K562 (cell line): ENCODE data around the gene TM9SF4. TPM values are rescaled to one million over a fixed set of nuclear protein-coding genes. Genes with fewer than 3 reads are reported as not detected.

Experiments used
- ATAC-seq: fragments of 200-7000 bp; cut with Tn5 transposase; 3 replicates; pipeline ENCODE4 v1.9.1; 2020; ENCODE audit warnings: moderate library complexity
- BruUV-seq: library from RNA; stranded (reverse); fragments of 400-500 nt; replicated peaks from 2 replicates; lab custom pipeline; 2021; lab: Mats Ljungman, UMichigan
- CTCF ChIA-PET: fragments of 300-600 bp; formaldehyde crosslinking; extraction: SDS; loops from one replicate; lab custom pipeline; 2021; ENCODE audit warnings: low intra/inter-chr PET ratio; lab: Yijun Ruan, JAX
- POLR2A ChIA-PET: fragments of 300-600, 350-650 bp; sonication (Branson Sonifier 250); formaldehyde crosslinking; extraction: SDS; loops from one replicate; lab custom pipeline; 2021; ENCODE audit warnings: antibody characterized with exemption, inconsistent platforms; lab: Yijun Ruan, JAX
- DNase-seq, 4 experiments: peaks; one replicate each; pipeline versions ENCODE4 v3.0.0 to v3.0.0-alpha.2; 2011 to 2018; ENCODE audit warnings: low spot score in 3 of 4, mixed read lengths in 3 of 4; ENCODE audit errors: extremely low read depth in 1 of 4
- FAIRE-seq: peaks from 2 replicates; lab custom pipeline; 2011; peaks lifted over from hg19 to GRCh38; lab: Jason Lieb, UNC
- H2AFZ ChIP-seq: 2 replicates; pipeline ENCODE4 v1.6.0; 2011; ENCODE audit warnings: low read depth, low read length, control low read depth, inconsistent platforms
- H3K27ac ChIP-seq: fragments of 200-600 bp; 3 replicates; pipeline ENCODE4 v1.8.0; 2011; ENCODE audit warnings: low read depth, mild to moderate bottlenecking, control low read depth, inconsistent platforms, low read length, moderate library complexity, mixed read lengths; ENCODE audit errors: extremely low read depth
- H3K27me3 ChIP-seq, 2 experiments: fragments of 300-600 bp in 1 of 2; 2 replicates in 1 of 2; 3 replicates in 1 of 2; pipeline versions ENCODE4 v1.6.0 to v1.8.0; 2011; ENCODE audit warnings: inconsistent platforms in 2 of 2, low read length in 2 of 2, mild to moderate bottlenecking in 1 of 2, mixed read lengths in 1 of 2, moderate library complexity in 1 of 2; ENCODE audit not compliant: control insufficient read depth in 2 of 2, insufficient read depth in 2 of 2
- H3K36me3 ChIP-seq: fragments of 300-600 bp; 3 replicates; pipeline ENCODE4 v1.8.0; 2011; ENCODE audit warnings: mild to moderate bottlenecking, low read length, inconsistent platforms; ENCODE audit not compliant: control insufficient read depth, insufficient read depth
- H3K4me1 ChIP-seq, 2 experiments: fragments of 200-600 bp in 1 of 2; replicated peaks in 1 of 2; 2 replicates in 1 of 2; 3 replicates in 1 of 2; pipeline versions ENCODE4 v1.5.1 to v1.8.0; 2011; ENCODE audit warnings: inconsistent platforms in 2 of 2, low read length in 2 of 2, mild to moderate bottlenecking in 1 of 2, mixed read lengths in 1 of 2, moderate library complexity in 1 of 2; ENCODE audit not compliant: control insufficient read depth in 2 of 2, insufficient read depth in 2 of 2
- H3K4me2 ChIP-seq: 2 replicates; pipeline ENCODE4 v1.6.1; 2011; ENCODE audit warnings: low read length, control low read depth, inconsistent platforms, mixed read lengths; ENCODE audit not compliant: insufficient read depth
- H3K4me3 ChIP-seq: fragments of 200-600 bp; sonication (generic), shearing (Covaris generic); 2 replicates; pipeline ENCODE4 v1.5.1; 2016; ENCODE audit warnings: control low read depth, inconsistent platforms
- H3K79me2 ChIP-seq: fragments of 200-600 bp; 3 replicates; pipeline ENCODE4 v1.8.0; 2011; ENCODE audit warnings: low read length, inconsistent platforms; ENCODE audit not compliant: control insufficient read depth, insufficient read depth
- H3K9ac ChIP-seq, 2 experiments: 2 replicates each; pipeline versions ENCODE4 v1.6.0 to v1.6.1; 2011; ENCODE audit warnings: low read depth in 2 of 2, low read length in 2 of 2, control low read depth in 1 of 2, inconsistent platforms in 1 of 2, mild to moderate bottlenecking in 1 of 2, mixed read lengths in 1 of 2; ENCODE audit not compliant: insufficient read depth in 1 of 2
- H3K9me1 ChIP-seq: one replicate; pipeline ENCODE4 v1.6.0; 2011; ENCODE audit warnings: inconsistent platforms, mild to moderate bottlenecking, low read length, moderate library complexity; ENCODE audit not compliant: control insufficient read depth, insufficient read depth
- H3K9me3 ChIP-seq: replicated peaks from 2 replicates; pipeline ENCODE4 v1.5.1; 2011; ENCODE audit warnings: low read depth, low read length, inconsistent platforms; ENCODE audit not compliant: control insufficient read depth, insufficient read depth
- H4K20me1 ChIP-seq: replicated peaks from 2 replicates; pipeline ENCODE4 v1.6.1; 2011; ENCODE audit warnings: low read length, inconsistent platforms, mixed read lengths; ENCODE audit not compliant: control insufficient read depth, insufficient read depth
- CBX1 ChIP-seq: sonication (generic); IDR thresholded peaks from 2 replicates; pipeline ENCODE4 v1.6.1; 2016; ENCODE audit warnings: antibody characterized with exemption, low read depth, mild to moderate bottlenecking
- NRF1 ChIP-seq, 2 experiments: fragments of 450-650 bp; IDR thresholded peaks in 1 of 2; conservative IDR thresholded peaks in 1 of 2; 2 replicates each; pipeline ENCODE4 v1.6.1; 2014; ENCODE audit warnings: mild to moderate bottlenecking in 2 of 2
- SOX6 ChIP-seq: fragments of 450-650 bp; IDR thresholded peaks from 2 replicates; pipeline ENCODE4 v1.6.1; 2014; ENCODE audit warnings: mild to moderate bottlenecking
- WGBS: fragments of 100-300 bp; shearing (Covaris generic); methylation state at CpG from one replicate; pipeline ENCODE4 v1.1.6; 2016; ENCODE audit warnings: low coverage, mixed read lengths; ENCODE audit not compliant: insufficient coverage; ENCODE audit errors: missing lambda C conversion rate; 5-methylcytosine and 5-hydroxymethylcytosine counted together
- in situ Hi-C: fragments of 300-500 bp; cut with MboI; formaldehyde crosslinking; loops from 4 replicates; pipeline ENCODE4 v1.15.0; 2018; ENCODE audit warnings: inconsistent platforms, mixed read lengths
- intact Hi-C: fragments of 100-400 bp; cut with micrococcal nuclease; formaldehyde crosslinking; loops from 2 replicates; pipeline ENCODE4 v1.14.2; 2022
- polyA plus RNA-seq, 8 experiments: library from polyadenylated mRNA; depleted of rRNA in 4 of 8; stranded (reverse) in 5 of 8; unstranded in 3 of 8; fragments of >200 nt; fragmentation: Nextera tagmentation in 2 of 8; fragmentation: Illumina TruSeq in 1 of 8; extraction: Ambion mirVana in 2 of 8; extraction: Trizol in 1 of 8; gene quantifications; 2 replicates each; pipeline versions ENCODE4 v1.2.1 to v1.2.3, GENCODE V29; 2011 to 2014; ENCODE audit warnings: inconsistent platforms in 1 of 8, missing spikeins in 1 of 8
- total RNA-seq, 7 experiments: library from RNA; depleted of rRNA in 6 of 7; stranded (reverse); fragments of >200 nt in 6 of 7; fragmentation: Illumina TruSeq in 2 of 7; extraction: Trizol in 2 of 7; gene quantifications; 2 replicates each; pipeline versions ENCODE4 v1.2.1 to v1.2.3, GENCODE V29; 2011 to 2021; ENCODE audit warnings: low replicate concordance in 1 of 7
- TF ChIP-seq, protein P1 (sequence below): sonication (generic); formaldehyde crosslinking; IDR thresholded peaks from 2 replicates; pipeline ENCODE4 v1.8.0; 2023; ENCODE audit warnings: mild to moderate bottlenecking, missing genetic modification reagents

The TM9SF4 gene
- total and polyA plus RNA-seq, 9 of the 15 experiments (the other 6 are each of a cell fraction or from before 2014, with no cell fraction given): 14.5 to 46.3 (median 26.9) TPM

DNA sequence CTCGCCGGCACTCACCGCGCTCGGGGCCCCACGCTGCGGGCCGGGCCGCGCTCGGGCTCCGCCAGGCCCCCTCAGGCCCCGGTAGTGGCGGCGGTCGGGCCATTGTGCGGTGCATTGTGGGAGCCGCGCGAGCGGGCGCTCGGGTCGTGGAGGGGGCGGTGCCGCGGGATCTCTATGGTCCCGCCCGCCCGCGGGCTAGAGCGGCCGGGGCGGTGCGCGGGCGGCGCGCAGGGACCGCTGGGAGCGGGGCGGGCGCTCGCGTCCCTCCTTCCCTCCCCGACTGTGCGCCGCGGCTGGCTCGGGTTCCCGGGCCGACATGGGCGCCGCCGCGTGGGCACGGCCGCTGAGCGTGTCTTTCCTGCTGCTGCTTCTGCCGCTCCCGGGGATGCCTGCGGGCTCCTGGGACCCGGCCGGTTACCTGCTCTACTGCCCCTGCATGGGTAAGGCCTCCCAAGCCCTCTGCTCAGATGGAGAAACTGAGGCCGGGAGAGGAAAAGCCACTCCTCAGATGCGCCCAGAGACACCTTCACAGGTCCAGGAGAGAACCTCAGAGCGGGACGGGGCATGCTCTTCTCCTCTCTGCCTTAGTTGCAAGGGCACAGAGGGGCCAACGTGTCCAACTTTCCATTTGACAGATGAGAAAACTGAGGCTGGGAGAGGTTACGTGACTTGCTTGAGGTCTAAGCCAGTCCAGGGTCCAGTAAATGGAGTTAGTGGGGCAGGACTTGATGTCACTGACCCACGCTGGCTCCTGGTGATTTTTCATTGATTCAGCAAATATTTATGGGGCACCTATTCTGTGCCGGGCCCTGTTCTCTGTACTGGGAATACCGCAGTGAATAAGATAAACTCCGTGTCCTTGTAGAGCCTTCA, 98.3 kb downstream of the TM9SF4 start, which contains the start of the genes PLAGL2 and POFUT1 (continued):
- peak; percentile 39 for TF ChIP-seq SOX6

DNA sequence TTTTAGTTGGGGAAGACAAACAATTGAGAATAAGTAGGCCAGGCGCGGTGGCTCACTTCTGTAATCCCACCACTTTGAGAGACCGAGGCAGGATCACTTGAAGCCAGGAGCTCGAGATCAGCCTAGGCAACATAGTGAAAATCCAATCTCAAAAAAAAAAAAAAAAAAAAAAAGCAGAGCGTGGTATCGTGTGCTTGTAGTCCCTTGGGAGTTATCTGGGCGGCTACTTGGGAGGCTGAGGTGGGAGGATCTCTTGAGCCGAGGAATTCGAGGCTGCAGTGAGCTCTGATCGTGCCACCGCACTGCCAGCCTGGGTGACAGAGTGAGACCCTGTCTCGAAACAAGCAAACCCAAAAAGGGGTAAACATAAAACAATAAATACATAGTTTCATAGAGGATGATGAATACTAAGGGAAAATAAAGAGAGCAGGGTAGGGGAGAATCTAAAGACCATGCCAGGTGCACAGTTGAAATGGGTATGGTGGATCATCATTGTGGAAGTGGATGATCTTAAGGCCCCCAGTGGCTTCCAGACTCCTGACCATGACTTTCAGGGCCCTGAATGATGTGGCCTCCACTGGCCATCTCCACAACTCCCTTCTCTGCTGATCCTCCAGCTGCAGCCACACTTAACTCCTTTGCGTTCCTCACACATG, 99.1 kb downstream of the TM9SF4 start:
- peak overlapping the region; percentile 98 to 99 for H3K9ac ChIP-seq
- in situ Hi-C loops: no loop called here

More for the DNA sequence above, 99.1 kb downstream of the TM9SF4 start:
- 18% methylated on average over 13 of the region's 13 CpGs for WGBS
- Histone ChIP-seq H3K9me3 (no peaks in the 10 kb centered on the region), H4K20me1 (peaks cover 10% of the 10 kb centered on the region; the same call in 1 of the 2 replicates), H3K27ac (peak overlapping the region; percentile 91), H3K36me3 (peaks cover 65% of the 10 kb centered on the region), H3K79me2 (peaks cover 74% of the 10 kb centered on the region), H3K4me3 (peak overlapping the region; percentile 99), H2AFZ (0 out of 2 replicates have a peak overlapping the region, but pooled peaks have one; percentile 93), H3K27me3 (no peaks in the 10 kb centered on the region), H3K9me1 (no peaks in the 10 kb centered on the region)
- CTCF ChIA-PET: no interaction called here
- ATAC-seq (no peak), DNase-seq (peak in 1 of 4 experiments; percentile 14)
- intact Hi-C loops: loop anchor here (10.0 kb wide), 1 partner anchor 146 kb away; the partner anchor contains the start of gene ASXL1
- POLR2A ChIA-PET: interaction anchor here (0.6 to 1.6 kb wide), 5 partner anchors 10 to 469 kb away, joined by 3 to 6 read pairs (median 3); no protein-coding TSS in a partner anchor
- TF ChIP-seq NRF1 (conservative IDR thresholded peaks at IDR 0.05 in 1 of 2, IDR thresholded peaks at IDR 0.05 in 1 of 2): 0 out of 4 replicates have a peak, but pooled peaks of 1 of the 2 experiments have one; percentile 15
- TF ChIP-seq, protein P1, sequence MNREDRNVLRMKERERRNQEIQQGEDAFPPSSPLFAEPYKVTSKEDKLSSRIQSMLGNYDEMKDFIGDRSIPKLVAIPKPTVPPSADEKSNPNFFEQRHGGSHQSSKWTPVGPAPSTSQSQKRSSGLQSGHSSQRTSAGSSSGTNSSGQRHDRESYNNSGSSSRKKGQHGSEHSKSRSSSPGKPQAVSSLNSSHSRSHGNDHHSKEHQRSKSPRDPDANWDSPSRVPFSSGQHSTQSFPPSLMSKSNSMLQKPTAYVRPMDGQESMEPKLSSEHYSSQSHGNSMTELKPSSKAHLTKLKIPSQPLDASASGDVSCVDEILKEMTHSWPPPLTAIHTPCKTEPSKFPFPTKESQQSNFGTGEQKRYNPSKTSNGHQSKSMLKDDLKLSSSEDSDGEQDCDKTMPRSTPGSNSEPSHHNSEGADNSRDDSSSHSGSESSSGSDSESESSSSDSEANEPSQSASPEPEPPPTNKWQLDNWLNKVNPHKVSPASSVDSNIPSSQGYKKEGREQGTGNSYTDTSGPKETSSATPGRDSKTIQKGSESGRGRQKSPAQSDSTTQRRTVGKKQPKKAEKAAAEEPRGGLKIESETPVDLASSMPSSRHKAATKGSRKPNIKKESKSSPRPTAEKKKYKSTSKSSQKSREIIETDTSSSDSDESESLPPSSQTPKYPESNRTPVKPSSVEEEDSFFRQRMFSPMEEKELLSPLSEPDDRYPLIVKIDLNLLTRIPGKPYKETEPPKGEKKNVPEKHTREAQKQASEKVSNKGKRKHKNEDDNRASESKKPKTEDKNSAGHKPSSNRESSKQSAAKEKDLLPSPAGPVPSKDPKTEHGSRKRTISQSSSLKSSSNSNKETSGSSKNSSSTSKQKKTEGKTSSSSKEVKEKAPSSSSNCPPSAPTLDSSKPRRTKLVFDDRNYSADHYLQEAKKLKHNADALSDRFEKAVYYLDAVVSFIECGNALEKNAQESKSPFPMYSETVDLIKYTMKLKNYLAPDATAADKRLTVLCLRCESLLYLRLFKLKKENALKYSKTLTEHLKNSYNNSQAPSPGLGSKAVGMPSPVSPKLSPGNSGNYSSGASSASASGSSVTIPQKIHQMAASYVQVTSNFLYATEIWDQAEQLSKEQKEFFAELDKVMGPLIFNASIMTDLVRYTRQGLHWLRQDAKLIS (CRISPR knock-in tag): 0 out of 2 replicates have a peak, but pooled peaks have one; percentile 3
- TF ChIP-seq CBX1: no peak
- TF ChIP-seq, all 486 proteins: peak for 2
- peak overlapping the region; percentile 98 for H3K4me2 ChIP-seq
- peaks cover 18 to 37% of the 10 kb centered on the region in 2 experiments for H3K4me1 ChIP-seq
- peak; percentile 19 for FAIRE-seq
- BruUV-seq: no TSS peak
